DND-41 (cell line): Measurements from ENCODE around the gene ADISSP.

ENCODE experiments used
- ATAC-seq: fragments of 200-7000 bp; cut with Tn5 transposase; 3 replicates; pipeline ENCODE4 v1.9.1; 2021; ENCODE audit warnings: low read depth; ENCODE audit not compliant: insufficient read depth
- DNase-seq: peaks from one replicate; pipeline ENCODE4 v3.0.0-alpha.2; 2020
- H2AFZ ChIP-seq: 2 replicates; pipeline ENCODE4 v1.6.0; 2012; ENCODE audit warnings: low read depth, low read length
- H3K27ac ChIP-seq: 2 replicates; pipeline ENCODE4 v1.5.1; 2012; ENCODE audit warnings: low read length, inconsistent platforms
- H3K27me3 ChIP-seq: fragments of 200-600 bp; sonication (generic); 2 replicates; pipeline ENCODE4 v1.6.0; 2012; ENCODE audit warnings: low read length, mild to moderate bottlenecking, inconsistent platforms; ENCODE audit not compliant: insufficient read depth, poor library complexity
- H3K36me3 ChIP-seq: 2 replicates; pipeline ENCODE4 v1.5.1; 2012; ENCODE audit warnings: low read length, inconsistent platforms; ENCODE audit not compliant: insufficient read depth
- H3K4me1 ChIP-seq: 2 replicates; pipeline ENCODE4 v1.5.1; 2012; ENCODE audit warnings: mild to moderate bottlenecking, low read length; ENCODE audit not compliant: insufficient read depth
- H3K4me2 ChIP-seq: 2 replicates; pipeline ENCODE4 v1.6.0; 2012; ENCODE audit warnings: mild to moderate bottlenecking, moderate library complexity, low read length, inconsistent platforms; ENCODE audit not compliant: insufficient read depth
- H3K4me3 ChIP-seq, 2 experiments: fragments of 200-600 bp in 1 of 2; shearing (Covaris generic) in 1 of 2; 2 replicates each; pipeline ENCODE4 v1.5.1; 2012 to 2016; ENCODE audit warnings: inconsistent platforms in 2 of 2, low read length in 2 of 2, mild to moderate bottlenecking in 2 of 2, low read depth in 1 of 2, moderate library complexity in 1 of 2
- H3K79me2 ChIP-seq: 2 replicates; pipeline ENCODE4 v1.6.0; 2012; ENCODE audit warnings: low read length, inconsistent platforms; ENCODE audit not compliant: insufficient read depth
- H3K9ac ChIP-seq: 2 replicates; pipeline ENCODE4 v1.6.0; 2012; ENCODE audit warnings: low read depth, mild to moderate bottlenecking, inconsistent platforms, low read length, moderate library complexity
- H3K9me3 ChIP-seq: 2 replicates; pipeline ENCODE4 v1.5.1; 2012; ENCODE audit warnings: low read length, moderate library complexity, mild to moderate bottlenecking, inconsistent platforms; ENCODE audit not compliant: insufficient read depth, severe bottlenecking
- H4K20me1 ChIP-seq: 2 replicates; pipeline ENCODE4 v1.6.0; 2012; ENCODE audit warnings: low read length; ENCODE audit not compliant: insufficient read depth
- EZH2 ChIP-seq: IDR thresholded peaks from 3 replicates; pipeline ENCODE4 v1.6.1; 2012; ENCODE audit warnings: borderline replicate concordance, low read depth, mild to moderate bottlenecking, moderate library complexity, low read length, inconsistent platforms; ENCODE audit not compliant: severe bottlenecking
- TF ChIP-seq, protein P1 (sequence below): IDR thresholded peaks from 2 replicates; pipeline ENCODE4 v1.5.1; 2012; ENCODE audit warnings: borderline replicate concordance, low read length, moderate library complexity, mild to moderate bottlenecking; ENCODE audit not compliant: poor library complexity, severe bottlenecking; ENCODE audit errors: extremely low read depth

ADISSP gene

DNA sequence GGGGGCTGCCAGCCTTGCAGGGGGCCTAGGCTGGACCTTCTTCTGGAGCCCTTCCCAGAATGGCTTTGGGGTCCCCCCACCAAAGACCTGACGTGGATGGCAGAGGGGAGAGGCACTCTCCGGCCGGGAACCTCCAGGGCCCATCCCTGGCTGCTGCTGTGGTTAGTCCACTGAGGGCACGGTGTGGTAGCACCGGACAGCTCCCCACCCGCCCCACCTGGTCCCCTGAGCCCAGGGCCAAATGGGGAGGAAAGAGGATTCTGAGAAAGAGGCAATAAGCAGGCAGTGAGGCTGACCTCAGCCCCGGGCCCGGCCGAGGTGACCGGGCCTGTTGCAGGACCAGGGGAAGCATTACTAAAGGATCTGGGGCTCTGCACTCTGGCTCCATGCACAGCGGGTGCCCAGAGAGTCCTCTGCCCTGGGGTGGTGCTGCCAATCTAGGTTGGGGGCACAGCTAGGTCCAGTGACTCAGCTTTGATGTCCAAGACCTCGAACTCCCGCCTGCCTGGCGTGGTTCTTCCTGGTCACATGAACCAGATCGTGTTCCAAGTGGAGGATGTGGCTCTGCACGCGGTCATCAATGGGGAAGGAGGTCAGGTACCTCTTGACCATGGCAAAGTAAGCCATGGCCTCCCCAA is 16.8 kb upstream of the ADISSP start:
- ATAC-seq (no peak), DNase-seq (no peak)
- Histone ChIP-seq H4K20me1 (peaks cover 45% of the 10 kb centered on the region), H3K27me3 (no peaks in the 10 kb centered on the region), H3K36me3 (peaks cover 22% of the 10 kb centered on the region), H3K79me2 (peaks cover 44% of the 10 kb centered on the region), H3K4me3 (peak overlapping the region in 1 of 2 experiments; percentile 70; a peak in 1 of 4 replicates), H3K9ac (no peak overlapping the region), H2AFZ (no peak overlapping the region), H3K27ac (no peak overlapping the region), H3K4me2 (peak overlapping the region; percentile 83), H3K9me3 (no peaks in the 10 kb centered on the region), H3K4me1 (peaks cover 58% of the 10 kb centered on the region)
- TF ChIP-seq, protein P1, sequence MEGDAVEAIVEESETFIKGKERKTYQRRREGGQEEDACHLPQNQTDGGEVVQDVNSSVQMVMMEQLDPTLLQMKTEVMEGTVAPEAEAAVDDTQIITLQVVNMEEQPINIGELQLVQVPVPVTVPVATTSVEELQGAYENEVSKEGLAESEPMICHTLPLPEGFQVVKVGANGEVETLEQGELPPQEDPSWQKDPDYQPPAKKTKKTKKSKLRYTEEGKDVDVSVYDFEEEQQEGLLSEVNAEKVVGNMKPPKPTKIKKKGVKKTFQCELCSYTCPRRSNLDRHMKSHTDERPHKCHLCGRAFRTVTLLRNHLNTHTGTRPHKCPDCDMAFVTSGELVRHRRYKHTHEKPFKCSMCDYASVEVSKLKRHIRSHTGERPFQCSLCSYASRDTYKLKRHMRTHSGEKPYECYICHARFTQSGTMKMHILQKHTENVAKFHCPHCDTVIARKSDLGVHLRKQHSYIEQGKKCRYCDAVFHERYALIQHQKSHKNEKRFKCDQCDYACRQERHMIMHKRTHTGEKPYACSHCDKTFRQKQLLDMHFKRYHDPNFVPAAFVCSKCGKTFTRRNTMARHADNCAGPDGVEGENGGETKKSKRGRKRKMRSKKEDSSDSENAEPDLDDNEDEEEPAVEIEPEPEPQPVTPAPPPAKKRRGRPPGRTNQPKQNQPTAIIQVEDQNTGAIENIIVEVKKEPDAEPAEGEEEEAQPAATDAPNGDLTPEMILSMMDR: no peak
- no peak for TF ChIP-seq EZH2

DNA sequence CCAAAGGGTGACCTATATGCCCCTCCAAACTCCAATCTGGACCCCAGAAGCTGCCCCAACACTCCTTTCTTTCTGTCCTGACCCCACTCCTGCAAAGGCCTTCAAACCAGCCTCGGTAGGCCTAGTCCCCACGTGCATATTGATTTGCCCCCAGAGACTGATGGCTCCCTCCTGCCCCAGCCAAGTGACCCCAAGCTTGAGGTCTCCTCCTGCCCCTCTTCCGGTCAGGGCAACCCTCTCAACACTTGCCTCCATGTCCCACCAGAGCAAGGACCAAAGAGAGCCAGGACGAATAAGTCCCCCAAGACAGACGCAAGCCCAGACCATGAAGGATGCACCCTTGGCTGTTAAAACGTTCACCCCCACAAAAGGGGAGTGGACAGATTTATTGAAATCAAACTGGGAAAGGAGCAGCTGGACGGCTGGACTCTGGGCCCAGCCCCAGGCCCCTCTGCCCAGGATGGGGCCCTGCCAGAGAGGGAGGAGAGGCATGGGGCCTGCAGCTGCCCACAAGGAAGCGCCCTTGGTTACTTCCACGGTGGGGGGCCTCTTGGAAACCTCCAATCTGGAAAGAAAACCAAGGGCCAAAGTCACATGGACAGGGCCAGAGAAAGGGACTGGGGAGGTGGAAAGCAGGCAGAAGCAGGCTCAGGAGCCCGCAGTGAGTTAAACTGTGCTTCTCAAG is 16.1 kb upstream of the ADISSP start:
- Histone ChIP-seq H3K27ac (no peak overlapping the region), H4K20me1 (peaks cover 45% of the 10 kb centered on the region), H3K36me3 (peaks cover 22% of the 10 kb centered on the region), H3K79me2 (peaks cover 38% of the 10 kb centered on the region), H3K4me2 (peak overlapping the region; percentile 30; the same call in 1 of the 2 replicates), H3K9ac (no peak overlapping the region), H3K27me3 (no peaks in the 10 kb centered on the region), H2AFZ (no peak overlapping the region), H3K4me3 (no peak overlapping the region), H3K9me3 (no peaks in the 10 kb centered on the region), H3K4me1 (peaks cover 52% of the 10 kb centered on the region)
- ATAC-seq (no peak), DNase-seq (no peak)
- no peak for TF ChIP-seq EZH2
- TF ChIP-seq, protein P1: no peak

DNA sequence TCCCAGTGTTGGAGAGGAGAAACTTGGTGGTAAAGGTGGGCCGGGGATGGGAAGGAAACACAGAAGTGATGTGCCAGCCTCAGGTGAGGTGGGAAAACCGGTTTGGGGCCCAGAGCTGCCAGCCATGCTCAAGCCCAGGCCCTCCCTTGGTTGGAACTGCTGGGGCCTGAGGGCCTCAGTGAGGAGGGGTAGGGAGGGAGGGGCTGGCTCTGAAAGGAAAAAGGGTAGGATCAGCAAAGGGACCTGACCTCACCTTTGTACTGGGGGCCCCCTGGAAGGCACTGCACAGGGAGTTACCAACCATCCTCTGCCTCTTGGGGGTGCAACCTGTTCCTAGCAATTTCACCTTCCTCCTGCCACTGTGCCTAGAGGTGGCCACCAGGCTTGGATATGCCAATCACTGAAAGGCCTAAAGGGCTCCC is 15.5 kb upstream of the ADISSP start:
- Histone ChIP-seq H3K27me3 (no peaks in the 10 kb centered on the region), H3K9ac (no peak overlapping the region), H3K36me3 (peaks cover 22% of the 10 kb centered on the region), H2AFZ (no peak overlapping the region), H3K79me2 (peaks cover 34% of the 10 kb centered on the region), H3K4me3 (no peak overlapping the region), H3K9me3 (no peaks in the 10 kb centered on the region), H4K20me1 (peaks cover 45% of the 10 kb centered on the region), H3K4me2 (peak overlapping the region; percentile 30; the same call in 1 of the 2 replicates), H3K27ac (no peak overlapping the region), H3K4me1 (peaks cover 46% of the 10 kb centered on the region)
- DNase-seq (no peak), ATAC-seq (no peak)
- no peak for TF ChIP-seq EZH2
- TF ChIP-seq, protein P1: no peak
